Peyer's patch (tissue), 4 donors: ENCODE measurements around the gene LMAN2L.

Experiments
- CTCF ChIP-seq, 6 experiments: fragments of 450-650 bp in 4 of 6; fragments of 200-600 bp in 2 of 6; sonication (generic) in 1 of 6; IDR thresholded peaks; one replicate each; pipeline ENCODE4 v1.5.1; 2017 to 2019; ENCODE audit warnings: antibody characterized with exemption in 6 of 6, mild to moderate bottlenecking in 3 of 6, moderate library complexity in 1 of 6
- POLR2A ChIP-seq, 2 donors: fragments of 450-650 bp; IDR thresholded peaks; one replicate each; pipeline ENCODE4 v1.5.1; 2017; ENCODE audit warnings: antibody characterized with exemption in 2 of 2, mild to moderate bottlenecking in 2 of 2, moderate library complexity in 2 of 2

GRCh38 chr2:96758987-96759386 is 19.1 kb upstream of the LMAN2L start:
- TF ChIP-seq CTCF (IDR thresholded peaks at IDR 0.05) (no peak), POLR2A (IDR thresholded peaks at IDR 0.05) (no peak)
